ENCODE results near the gene KPNA1.
"Not testable (repeated sequence)": the region's sequence is repeated elsewhere in the genome, so short reads cannot be mapped to it uniquely, and the experiment has no call there.

Gene KPNA1

GRCh38 chr3:122469659-122470058 lies 45.1 kb downstream of the KPNA1 start:
- DNase-seq: no peak

GRCh38 chr3:122468896-122469533 lies 45.7 kb downstream of the KPNA1 start:
- no peak for DNase-seq

GRCh38 chr3:122466701-122467240 lies 48.0 kb downstream of the KPNA1 start:
- no peak for DNase-seq

- DNase-seq: no peak
Observed at GRCh38 chr3:122464659-122465058, 50.1 kb downstream of the KPNA1 start.

- no peak for DNase-seq
Observed at GRCh38 chr3:122462406-122462805, 52.3 kb downstream of the KPNA1 start.

- no peak for DNase-seq
Observed at GRCh38 chr3:122461806-122462205, 52.9 kb downstream of the KPNA1 start.

GRCh38 chr3:122458992-122459391 lies 55.7 kb downstream of the KPNA1 start:
- DNase-seq: no peak

GRCh38 chr3:122457706-122458105 lies 57.0 kb downstream of the KPNA1 start:
- no peak for DNase-seq

GRCh38 chr3:122456074-122456473 lies 58.7 kb downstream of the KPNA1 start:
- DNase-seq: no peak

GRCh38 chr3:122451371-122451770 lies 63.4 kb downstream of the KPNA1 start:
- no peak for DNase-seq

- DNase-seq: not testable (repeated sequence)
Observed at GRCh38 chr3:122448218-122448617, 66.5 kb downstream of the KPNA1 start.

GRCh38 chr3:122444491-122444887 lies 70.2 kb downstream of the KPNA1 start:
- not testable (repeated sequence) for DNase-seq

- not testable (repeated sequence) for DNase-seq
Observed at GRCh38 chr3:122443762-122444490, 70.8 kb downstream of the KPNA1 start.

GRCh38 chr3:122443090-122443489 lies 71.6 kb downstream of the KPNA1 start:
- DNase-seq: no peak

GRCh38 chr3:122435950-122436349 lies 78.8 kb downstream of the KPNA1 start:
- DNase-seq: no peak

GRCh38 chr3:122430371-122430770 lies 84.4 kb downstream of the KPNA1 start:
- no peak for DNase-seq

GRCh38 chr3:122427857-122428471 lies 86.8 kb downstream of the KPNA1 start:
- no peak for DNase-seq

- DNase-seq: no peak
Observed at GRCh38 chr3:122421836-122422235, 92.9 kb downstream of the KPNA1 start.

- no peak for DNase-seq
Observed at GRCh38 chr3:122421101-122421500, 93.6 kb downstream of the KPNA1 start.

GRCh38 chr3:122416966-122417365 lies 97.8 kb downstream of the KPNA1 start:
- DNase-seq: peak in 1 of 2 experiments; percentile 2

GRCh38 chr3:122415762-122416654 lies 98.7 kb downstream of the KPNA1 start, which contains the start of gene WDR5B:
WDR5B (minus strand) TSS chr3:122416062; CDS start chr3:122415528, 534 bp downstream.
- DNase-seq: peak; percentile 97 to 98

GRCh38 chr3:122415104-122415744 lies 99.5 kb downstream of the KPNA1 start:
- DNase-seq: peak; percentile 20 to 24

Measured in activated CD4-positive, alpha-beta T cell treated with anti-CD3 and anti-CD28 coated beads, Interleukin-2, amount 50 U/mL, for 4 hours (primary cell).